ENCODE results near the gene LHFPL3. TPM values are rescaled to one million over a fixed set of nuclear protein-coding genes. Genes with fewer than 3 reads are reported as not detected.
"Not testable (repeated sequence)": the region's sequence is repeated elsewhere in the genome, so short reads cannot be mapped to it uniquely, and the experiment has no call there.

LHFPL3 gene
- total RNA-seq, 2 donors from 2014 or later = not detected

- Histone ChIP-seq H3K27me3 (replicated peaks; ENCODE audit: insufficient read depth) (no peaks in the 10 kb centered on the region), H3K4me3 (no peak overlapping the region), H3K27ac (no peak overlapping the region), H3K9me3 (no peaks in the 10 kb centered on the region), H3K4me1 (ENCODE audit: control insufficient read depth in 1 of 2, low read depth in 2 of 2) (no peaks in the 10 kb centered on the region), H3K36me3 (no peaks in the 10 kb centered on the region)
- no peak for ATAC-seq (ENCODE audit: insufficient number of reproducible peaks, low FRiP score, low read depth)
- no peak for DNase-seq (ENCODE audit: low spot score)
- TF ChIP-seq CTCF (IDR thresholded peaks at IDR 0.05) = no peak
Measured at GRCh38 chr7:104569751-104570150, 241.3 kb downstream of the LHFPL3 start.

GRCh38 chr7:104572554-104572953, 244.2 kb downstream of the LHFPL3 start:
- H3K4me1 ChIP-seq (ENCODE audit: control insufficient read depth in 1 of 2, low read depth in 2 of 2) = no peaks in the 10 kb centered on the region
- DNase-seq (ENCODE audit: low spot score) = no peak
- no peak for TF ChIP-seq CTCF (IDR thresholded peaks at IDR 0.05)
- no peak overlapping the region for H3K4me3 ChIP-seq
- H3K27me3 ChIP-seq (replicated peaks; ENCODE audit: insufficient read depth) = no peaks in the 10 kb centered on the region
- no peaks in the 10 kb centered on the region for H3K9me3 ChIP-seq
- ATAC-seq (ENCODE audit: insufficient number of reproducible peaks, low FRiP score, low read depth) = no peak
- no peak overlapping the region for H3K27ac ChIP-seq
- H3K36me3 ChIP-seq = no peaks in the 10 kb centered on the region

GRCh38 chr7:104584620-104585019, 256.2 kb downstream of the LHFPL3 start:
- no peak overlapping the region for H3K4me3 ChIP-seq
- H3K9me3 ChIP-seq = no peaks in the 10 kb centered on the region
- H3K4me1 ChIP-seq (ENCODE audit: control insufficient read depth in 1 of 2, low read depth in 2 of 2) = no peaks in the 10 kb centered on the region
- H3K36me3 ChIP-seq = no peaks in the 10 kb centered on the region
- no peak for TF ChIP-seq CTCF (IDR thresholded peaks at IDR 0.05)
- no peaks in the 10 kb centered on the region for H3K27me3 ChIP-seq (replicated peaks; ENCODE audit: insufficient read depth)
- DNase-seq (ENCODE audit: low spot score) (no peak), ATAC-seq (ENCODE audit: insufficient number of reproducible peaks, low FRiP score, low read depth) (no peak)
- no peak overlapping the region for H3K27ac ChIP-seq

GRCh38 chr7:104595591-104595990, 267.2 kb downstream of the LHFPL3 start:
- H3K4me1 ChIP-seq (ENCODE audit: control insufficient read depth in 1 of 2, low read depth in 2 of 2); H3K27ac ChIP-seq; H3K27me3 ChIP-seq (replicated peaks; ENCODE audit: insufficient read depth); ATAC-seq (ENCODE audit: insufficient number of reproducible peaks, low FRiP score, low read depth); DNase-seq (ENCODE audit: low spot score); H3K36me3 ChIP-seq; H3K4me3 ChIP-seq; H3K9me3 ChIP-seq: not testable (repeated sequence)

- TF ChIP-seq CTCF (IDR thresholded peaks at IDR 0.05) = no peak
- H3K4me1 ChIP-seq (ENCODE audit: control insufficient read depth in 1 of 2, low read depth in 2 of 2) = no peaks in the 10 kb centered on the region
- no peak overlapping the region for H3K4me3 ChIP-seq
- H3K27me3 ChIP-seq (replicated peaks; ENCODE audit: insufficient read depth) = no peaks in the 10 kb centered on the region
- no peak for DNase-seq (ENCODE audit: low spot score)
- H3K27ac ChIP-seq = no peak overlapping the region
- no peaks in the 10 kb centered on the region for H3K9me3 ChIP-seq
- ATAC-seq (ENCODE audit: insufficient number of reproducible peaks, low FRiP score, low read depth) = no peak
- no peaks in the 10 kb centered on the region for H3K36me3 ChIP-seq
Measured at GRCh38 chr7:104603957-104604356, 275.6 kb downstream of the LHFPL3 start.

- ATAC-seq (ENCODE audit: insufficient number of reproducible peaks, low FRiP score, low read depth) = no peak
- Histone ChIP-seq H3K36me3 (no peaks in the 10 kb centered on the region), H3K4me3 (no peak overlapping the region), H3K27me3 (replicated peaks; ENCODE audit: insufficient read depth) (no peaks in the 10 kb centered on the region), H3K9me3 (no peaks in the 10 kb centered on the region), H3K4me1 (ENCODE audit: control insufficient read depth in 1 of 2, low read depth in 2 of 2) (no peaks in the 10 kb centered on the region), H3K27ac (no peak overlapping the region)
- no peak for TF ChIP-seq CTCF (IDR thresholded peaks at IDR 0.05)
- no peak for DNase-seq (ENCODE audit: low spot score)
Measured at GRCh38 chr7:104604706-104605105, 276.3 kb downstream of the LHFPL3 start.
